CD4-positive, alpha-beta T cell treated with Interleukin-2 at 100 ng/mL for 4 hours (primary cell): Measurements from ENCODE around the gene NDUFA8.
"Not testable (repeated sequence)": the region's sequence is repeated elsewhere in the genome, so short reads cannot be mapped to it uniquely, and the experiment has no call there.

Experiments
- DNase-seq: peaks from one replicate; pipeline ENCODE4 v3.0.0-alpha.2; 2020; ENCODE audit warnings: low spot score

Gene NDUFA8

DNA sequence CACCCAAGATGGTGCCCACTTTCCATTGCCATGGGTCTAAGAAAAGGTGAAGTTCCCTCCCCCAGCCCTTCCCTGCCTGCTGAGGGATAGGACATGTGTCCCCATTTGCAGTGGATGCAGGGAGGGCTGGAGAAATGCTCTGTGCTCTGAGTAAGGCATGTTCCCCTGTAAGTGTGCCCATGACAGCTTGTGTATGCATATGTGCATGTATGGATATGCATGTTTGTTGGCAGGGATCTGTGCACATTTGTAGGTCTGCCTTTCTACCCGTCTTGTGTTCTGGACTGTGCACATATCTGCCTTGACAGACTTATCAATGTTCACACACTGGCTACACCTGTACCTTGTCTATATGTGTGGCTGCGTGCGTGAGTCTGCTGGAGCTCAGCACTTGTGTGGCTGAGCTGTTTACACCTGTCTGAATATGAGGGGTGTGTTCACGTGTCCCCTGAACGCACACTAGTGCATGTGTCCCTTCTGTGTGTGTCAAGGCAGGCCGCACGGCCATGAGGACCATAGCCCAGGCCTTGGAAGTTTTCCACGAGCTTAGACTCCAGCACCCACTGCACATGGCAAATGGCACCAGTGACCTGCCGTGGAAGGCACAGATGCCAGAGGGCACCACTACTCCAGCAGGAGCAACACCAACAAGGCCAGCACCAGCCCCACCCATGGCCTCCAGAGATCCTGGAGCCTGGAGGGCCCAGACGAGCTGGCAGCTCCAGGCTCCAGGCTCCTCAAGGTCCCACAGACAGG is 39.1 kb downstream of the NDUFA8 start:
- DNase-seq: no peak

DNA sequence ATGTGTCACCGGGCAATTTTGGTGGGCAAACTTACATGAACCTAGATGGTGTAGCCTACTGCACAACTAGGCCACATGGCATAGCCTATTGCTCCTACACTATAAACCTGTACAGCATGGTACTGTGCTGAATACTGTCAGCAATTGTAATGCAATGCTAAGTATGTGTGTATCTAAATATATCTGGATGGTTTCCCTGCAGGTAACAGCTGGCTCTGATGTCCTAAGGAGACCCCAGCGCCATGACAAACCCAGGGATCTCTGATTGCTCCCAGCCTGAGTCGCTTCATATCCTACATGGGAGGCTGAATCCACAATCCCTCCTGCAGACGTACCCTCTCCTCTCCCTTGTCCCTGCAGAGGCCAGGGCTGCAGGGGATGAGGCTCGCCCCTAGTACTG is 39.9 kb downstream of the NDUFA8 start:
- DNase-seq: no peak

DNA sequence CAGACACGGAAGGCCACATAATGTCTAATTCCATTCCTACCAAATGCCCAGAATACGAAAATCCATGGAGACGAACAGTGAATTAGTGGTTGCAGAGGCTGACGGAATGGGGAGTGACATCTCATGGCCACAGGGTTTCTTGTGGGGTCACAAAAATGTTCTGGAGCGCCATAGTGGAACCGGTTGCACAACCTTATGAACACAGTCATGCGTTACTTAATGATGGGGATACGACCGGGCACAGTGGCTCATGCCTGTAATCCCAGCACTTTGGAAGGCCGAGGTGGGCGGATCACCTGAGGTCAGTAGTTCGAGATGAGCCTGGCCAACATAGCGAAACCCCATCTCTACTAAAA is 40.4 kb downstream of the NDUFA8 start:
- DNase-seq: no peak

DNA sequence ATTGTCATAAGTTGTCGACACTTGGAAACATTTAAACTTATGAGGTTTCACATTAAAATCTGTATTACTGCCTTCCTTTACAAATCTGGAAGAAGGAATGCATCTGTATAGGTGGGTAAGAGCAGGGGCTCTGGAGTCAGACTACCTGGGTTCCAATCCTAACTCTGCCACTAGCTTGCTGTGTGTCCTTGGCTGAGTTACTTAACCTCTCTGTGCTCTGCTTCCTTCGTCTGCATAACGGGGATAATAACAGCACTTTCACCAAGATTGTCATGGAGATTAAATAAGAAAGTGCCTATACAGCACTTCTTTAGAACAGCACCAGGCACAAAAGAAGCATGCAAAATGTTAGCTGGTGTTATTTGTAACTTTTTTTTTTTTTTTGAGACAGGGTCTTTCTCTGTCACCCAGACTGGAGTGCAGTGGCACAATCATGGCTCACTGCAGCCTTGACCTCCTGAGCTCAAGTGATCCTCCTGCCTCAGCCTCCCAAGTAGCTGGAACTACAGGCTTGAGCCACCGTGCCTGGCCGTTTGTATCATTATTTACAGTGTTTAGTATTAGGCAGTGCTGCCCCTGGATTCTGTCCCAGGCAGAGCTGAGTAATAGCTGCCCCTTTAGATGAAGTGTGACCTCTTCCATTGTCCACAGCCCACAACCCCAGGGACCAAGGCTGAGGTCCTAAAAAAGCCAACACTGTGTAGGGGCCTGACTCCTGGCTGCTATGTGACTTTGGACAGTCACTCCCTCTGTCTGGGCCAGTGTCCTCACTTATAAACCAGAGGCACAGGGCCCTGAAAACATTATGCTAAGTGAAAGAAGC is 41.0 kb downstream of the NDUFA8 start:
- DNase-seq: no peak

DNA sequence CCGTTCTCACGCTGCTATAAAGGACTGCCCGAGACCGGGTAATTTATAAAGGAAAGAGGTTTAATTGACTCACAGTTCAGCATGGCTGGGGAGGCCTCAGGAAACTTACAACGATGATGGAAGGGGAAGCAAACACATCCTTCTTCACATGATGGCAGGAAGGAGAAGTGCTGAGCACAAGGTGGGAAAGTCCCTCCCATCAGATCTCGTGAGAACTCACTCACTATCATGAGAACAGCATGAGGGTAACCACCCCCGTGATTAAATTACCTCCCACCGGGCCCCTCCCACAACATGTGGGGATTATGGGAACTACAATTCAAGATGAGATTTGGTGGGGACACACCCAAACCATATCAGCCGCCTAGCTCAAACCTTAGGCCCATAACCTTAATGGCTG is 42.3 kb downstream of the NDUFA8 start:
- DNase-seq: not testable (repeated sequence)

DNA sequence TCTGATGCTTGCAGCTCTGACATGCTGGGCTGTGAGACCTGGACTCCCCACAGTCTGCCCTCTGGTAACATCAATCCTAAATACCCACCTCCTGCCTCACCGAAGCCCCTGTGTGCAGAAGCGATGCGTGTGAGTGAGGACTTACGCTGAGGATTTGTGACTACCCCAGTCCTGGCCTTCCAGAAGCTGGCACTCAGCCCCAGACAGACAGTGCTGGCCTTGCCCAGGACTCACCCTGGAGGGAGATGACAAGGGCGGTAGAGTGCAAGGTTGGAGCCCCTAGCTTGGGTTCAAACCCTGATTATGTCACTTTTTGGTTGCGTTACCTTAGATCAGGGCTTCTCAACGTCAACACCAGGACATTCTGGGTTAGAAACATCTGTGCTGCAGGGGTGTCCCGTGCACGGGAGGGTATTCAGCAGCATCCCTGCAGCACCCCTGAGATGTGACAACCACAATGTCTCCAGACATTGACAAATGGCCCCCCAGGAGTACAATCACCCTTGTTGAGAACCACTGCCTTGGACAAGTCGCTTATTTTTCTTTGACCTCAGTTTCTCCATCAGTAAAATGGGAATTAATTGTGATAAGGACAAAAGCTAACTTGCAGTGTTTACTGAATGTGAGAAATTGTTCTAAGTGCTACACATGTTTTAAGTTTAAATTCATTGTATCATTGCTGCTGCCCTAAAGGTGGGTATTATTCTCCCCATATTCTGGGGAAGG is 43.0 kb downstream of the NDUFA8 start:
- no peak for DNase-seq

DNA sequence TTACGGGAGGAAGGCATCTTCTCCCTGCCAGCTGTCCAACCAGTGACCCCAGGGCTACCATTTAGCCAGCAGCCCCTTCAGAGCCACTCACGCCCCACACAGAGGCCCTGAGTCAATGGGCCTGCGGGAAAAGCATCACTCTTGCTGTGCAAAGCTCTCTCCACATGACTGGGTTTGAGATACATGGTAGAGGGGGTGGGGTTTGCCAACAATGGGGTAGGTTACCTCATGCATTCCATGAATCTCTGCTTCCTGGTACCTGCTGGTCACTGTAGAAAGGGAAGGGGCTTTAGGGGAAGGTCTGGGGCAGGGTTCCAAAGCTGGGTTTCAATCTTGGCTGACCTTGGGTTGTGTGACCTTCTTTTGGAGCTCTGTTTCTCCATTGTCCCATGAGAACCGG is 43.5 kb downstream of the NDUFA8 start:
- DNase-seq: no peak

DNA sequence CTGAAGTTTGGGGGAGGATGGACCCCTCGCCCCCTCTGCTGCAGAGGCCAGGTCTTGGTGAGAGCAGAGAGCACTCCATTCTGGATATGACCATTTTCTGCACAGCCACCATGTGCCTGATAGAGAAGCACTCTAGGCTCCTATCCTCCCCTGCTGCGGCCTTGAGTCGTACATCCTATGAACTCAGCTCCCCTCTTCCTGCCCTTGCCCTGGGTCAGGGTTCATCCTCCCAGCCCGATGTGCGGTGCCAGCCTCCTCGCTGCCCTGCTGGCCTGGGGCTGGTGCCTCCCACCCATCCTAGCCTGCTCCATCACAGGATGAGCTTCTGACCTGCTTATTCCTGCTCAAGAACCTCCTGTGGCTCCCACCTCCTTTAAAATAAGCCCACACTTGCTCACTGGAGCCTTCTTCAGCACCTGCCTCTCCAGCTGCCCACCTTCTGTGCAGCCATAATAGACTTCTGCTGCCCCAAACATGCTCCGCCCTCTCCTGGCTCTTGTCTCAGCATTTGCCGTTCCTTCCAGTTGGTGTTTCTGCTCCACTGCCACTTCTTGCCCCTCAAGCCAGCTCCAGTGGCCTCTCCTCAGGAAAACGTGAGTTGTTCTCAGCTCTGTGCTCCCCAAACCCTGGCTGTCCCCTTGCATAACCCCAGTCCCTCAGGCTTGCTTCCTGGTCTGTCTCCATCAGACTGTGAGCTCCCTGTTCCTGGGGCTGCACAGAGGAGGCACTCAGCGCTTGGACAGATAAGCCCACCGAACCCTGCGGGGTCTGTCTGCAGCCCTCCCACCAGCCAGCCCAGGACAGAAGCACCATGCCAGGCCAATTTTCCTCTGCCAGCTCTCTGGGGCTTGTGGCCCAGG is 44.2 kb downstream of the NDUFA8 start:
- no peak for DNase-seq

DNA sequence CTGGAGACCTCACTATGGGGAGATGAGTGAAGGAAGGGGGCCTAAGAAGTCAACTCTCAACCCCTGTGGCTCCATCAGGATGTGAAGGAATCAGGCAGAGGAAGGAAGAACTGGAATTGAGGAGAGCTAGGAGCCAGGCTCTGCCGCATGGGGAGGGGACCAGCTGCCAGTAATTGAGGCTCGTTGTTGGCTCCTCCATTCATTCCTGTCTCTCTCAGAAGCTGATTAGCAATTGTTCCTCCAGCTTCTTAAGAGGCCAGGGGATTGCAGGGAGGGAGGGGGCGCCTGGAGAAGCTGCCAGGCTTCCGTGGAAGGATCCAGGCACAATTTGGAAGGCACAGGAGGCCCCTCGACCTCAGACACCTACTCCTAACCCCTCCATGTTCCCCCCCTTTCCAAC is 46.0 kb downstream of the NDUFA8 start:
- no peak for DNase-seq

DNA sequence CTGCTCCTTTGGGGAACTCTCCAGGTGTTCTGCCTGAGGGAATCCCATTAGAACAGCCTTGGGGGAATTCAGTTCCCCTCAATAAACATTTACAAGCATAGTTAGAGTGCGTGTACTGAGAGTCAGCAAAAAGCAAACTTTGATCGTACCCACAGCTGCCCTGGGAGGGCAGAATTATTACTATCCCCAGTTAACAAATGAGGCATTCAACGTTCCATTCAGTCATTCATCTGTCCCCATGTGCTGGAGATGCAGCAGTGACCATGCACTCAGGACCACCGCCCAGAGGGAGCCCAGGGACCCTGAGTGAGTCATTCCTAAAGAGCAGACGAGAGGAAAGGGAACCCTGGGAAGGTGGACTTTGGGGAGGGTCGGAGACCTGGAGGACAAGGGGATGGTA is 47.3 kb downstream of the NDUFA8 start:
- DNase-seq: no peak

DNA sequence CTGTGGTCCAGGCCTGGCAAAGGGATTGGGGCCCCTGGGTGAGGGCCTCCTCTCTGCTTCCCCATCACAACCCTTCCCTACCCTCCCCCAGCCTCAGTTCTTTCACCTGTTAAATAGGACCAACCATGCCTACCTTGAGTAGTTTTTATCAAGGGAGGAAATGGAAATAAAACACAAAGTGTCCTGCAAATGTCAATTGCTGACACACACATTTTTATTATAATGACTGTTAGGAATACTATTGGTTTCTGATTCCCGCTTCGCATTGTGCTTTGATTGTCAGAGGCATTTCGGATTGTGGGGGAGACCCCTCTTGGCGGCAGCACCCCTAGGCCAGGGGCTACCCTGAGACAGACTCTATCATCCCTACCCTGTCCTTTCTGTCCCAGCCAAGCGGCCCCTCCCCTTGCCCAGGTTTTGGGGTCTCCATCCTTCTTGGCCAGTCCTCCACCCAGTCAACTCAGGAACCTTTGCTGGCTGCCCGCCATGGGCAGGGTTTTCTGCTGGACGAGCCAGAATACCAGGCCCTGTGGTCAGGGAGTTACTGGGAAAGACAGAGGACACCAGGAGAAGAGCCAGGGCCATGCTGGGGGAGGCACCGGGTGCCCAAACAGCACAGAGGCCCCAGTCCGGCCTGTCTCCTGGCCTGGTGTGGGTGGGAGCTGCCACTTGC is 48.0 kb downstream of the NDUFA8 start:
- no peak for DNase-seq

DNA sequence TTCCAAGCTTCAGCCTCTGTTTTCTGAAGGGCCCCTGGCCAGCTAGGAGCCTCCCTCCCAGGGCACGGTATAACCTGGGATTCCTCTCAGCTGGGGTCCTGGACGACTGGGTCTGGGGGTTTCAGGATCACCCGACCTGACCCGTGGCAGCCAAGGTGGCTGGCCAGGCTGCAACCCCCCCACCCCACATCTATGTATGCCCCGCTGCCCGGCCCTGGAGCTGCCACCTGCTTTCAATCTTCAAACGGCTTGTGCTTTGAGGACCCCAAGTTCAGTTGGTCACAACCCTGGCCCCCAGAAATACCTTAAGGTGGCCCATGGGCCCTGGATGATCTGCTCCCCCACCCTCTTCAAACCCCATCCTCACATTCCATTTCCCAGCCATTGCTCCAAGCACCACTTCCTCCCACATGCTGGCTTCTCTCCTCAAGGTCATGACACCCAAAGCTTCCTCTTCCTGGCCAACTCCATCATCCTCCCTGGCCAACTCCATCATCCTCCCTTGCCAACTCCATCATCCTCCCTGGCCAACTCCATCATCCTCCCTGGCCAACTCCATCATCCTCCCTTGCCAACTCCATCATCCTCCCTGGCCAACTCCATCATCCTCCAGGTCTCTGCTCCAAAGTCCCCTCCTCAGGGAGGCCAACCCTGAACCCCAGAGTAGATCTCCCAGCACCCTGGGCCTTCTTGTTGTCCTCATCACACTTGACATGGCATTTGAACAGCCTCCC is 49.3 kb downstream of the NDUFA8 start:
- no peak for DNase-seq

DNA sequence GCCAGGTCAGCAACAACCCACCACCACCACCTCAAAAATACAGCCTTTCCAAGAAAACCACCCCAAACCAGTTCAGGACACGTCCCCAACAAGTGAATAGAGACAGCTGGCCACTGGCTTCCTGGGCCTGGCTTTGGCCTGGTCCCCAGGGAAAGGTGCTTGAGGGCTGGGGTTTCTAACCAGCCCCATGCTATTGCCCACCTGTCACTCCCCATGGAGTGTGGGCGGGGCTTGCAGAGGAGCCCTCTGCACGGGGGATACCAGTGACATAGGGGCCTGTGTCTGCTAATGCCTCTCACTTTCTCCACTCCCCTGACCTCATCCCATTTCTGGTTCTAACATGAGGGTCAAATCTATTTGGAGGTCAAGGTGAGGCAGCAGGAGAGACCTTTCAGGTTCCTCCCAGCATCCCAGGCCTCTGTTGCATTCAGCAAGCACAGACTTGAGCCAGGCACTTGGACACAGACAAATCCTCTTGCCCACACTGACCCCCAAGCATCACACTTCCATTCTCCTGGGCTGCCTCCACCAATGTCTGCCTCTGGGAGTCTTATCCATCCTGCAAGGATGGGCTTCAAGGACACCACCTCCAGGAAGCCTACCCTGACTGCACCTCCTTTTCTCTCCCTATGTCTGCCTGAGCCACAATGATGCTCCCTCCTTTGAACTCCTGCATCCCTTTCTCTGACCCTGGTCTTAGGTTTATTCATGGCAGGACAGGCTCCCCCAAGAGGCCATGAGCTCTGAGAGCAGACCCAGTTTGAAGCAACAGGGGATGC is 50.4 kb downstream of the NDUFA8 start:
- no peak for DNase-seq

DNA sequence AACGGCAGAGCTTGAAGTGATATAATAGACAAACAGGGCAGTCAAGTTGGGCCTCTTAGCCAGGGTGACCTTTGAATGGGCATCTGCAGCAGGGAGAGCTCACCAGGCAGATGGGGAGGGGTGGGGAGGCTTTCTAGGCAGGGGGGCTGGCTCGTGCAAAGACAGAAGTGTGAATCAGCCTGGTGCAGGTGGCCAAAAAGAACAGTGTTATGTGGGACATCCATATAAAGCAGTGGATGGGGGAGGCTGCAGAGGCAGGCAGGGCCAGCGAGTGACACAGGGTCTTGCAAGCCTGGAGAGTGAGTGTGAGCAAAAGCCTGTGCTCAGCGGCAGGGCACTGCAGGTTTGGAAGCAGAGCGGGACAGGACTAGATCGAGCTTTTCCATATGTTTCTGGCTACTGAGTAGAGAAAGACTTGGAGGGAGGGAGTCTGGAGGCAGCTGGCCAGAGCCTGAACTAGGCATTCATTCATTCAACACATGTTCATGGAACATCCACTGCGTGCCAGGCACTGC is 52.2 kb downstream of the NDUFA8 start:
- DNase-seq: no peak

DNA sequence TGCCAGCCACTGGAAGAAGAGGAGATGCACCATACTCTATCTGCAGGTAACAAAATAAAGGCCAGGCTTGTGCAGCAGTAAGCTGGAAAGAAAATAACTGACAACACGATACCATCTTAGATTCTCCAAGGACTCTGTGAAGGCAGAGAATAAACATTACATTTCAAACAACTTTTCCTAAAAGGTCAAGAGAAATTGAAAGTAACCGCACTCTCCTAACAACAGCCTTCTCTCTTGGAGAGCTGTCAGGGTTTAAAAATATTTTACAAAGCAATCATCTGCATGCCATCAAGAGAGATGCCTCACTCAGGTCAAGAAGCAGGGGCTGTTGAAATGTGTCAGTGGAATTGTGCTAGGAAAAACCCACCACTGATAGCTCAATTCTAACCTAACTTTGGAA is 53.0 kb downstream of the NDUFA8 start:
- no peak for DNase-seq

DNA sequence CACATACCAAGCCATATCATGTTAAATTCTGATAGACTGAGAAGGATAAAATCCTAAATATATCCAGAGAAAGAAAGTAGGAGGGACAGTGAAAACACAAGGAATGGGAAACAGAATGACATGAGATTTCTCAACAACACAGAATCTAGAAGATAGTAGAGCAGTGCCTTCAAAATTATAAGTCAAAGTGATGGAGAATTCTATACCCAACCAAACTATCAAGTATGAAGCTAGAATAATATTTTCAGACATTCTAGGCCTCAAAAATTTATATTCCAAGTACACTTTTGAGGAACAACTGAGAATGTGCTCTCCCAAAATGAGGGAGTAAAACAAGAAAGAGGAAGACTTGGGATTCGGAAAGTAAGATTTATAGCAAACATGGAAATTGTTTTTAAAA is 55.6 kb downstream of the NDUFA8 start:
- DNase-seq: no peak

DNA sequence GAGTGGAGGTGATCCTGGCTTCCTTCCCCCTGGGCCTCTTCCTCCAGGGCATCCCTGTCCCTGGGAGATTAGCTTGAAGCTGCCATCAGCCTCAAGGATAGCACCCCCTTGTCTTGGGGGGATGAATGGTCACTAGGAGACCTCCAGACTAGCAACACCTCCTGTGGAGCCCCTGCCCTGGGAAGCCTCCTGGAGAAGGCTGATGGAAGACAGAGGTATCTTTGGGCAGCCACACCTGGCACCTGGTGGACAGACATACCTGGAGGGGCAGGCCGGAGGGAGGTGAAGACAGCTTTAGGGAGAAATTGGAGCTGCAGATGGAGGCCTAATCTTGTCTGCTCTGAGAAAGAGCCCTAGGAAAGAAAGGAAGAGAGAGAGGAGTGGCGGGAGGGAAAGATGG is 57.4 kb downstream of the NDUFA8 start:
- no peak for DNase-seq

DNA sequence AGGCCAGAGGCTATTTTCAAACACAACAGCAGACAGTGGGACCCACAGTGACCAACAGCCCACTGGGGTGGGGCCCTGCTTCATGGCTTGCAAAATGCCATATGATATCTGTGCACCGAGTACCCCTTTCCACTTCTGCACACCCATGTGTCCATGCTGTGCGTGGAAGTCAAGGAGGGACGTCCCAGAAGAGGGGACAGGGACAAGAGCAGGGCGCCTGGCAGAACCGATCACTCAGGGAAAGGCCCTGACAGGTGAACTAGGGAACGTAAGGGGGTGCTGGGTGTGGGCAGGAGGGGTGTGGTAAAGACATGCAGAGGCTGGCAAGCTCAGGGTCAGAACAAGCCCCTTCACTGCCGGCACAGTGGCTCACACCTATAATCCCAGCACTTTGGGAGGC is 58.8 kb downstream of the NDUFA8 start:
- no peak for DNase-seq

DNA sequence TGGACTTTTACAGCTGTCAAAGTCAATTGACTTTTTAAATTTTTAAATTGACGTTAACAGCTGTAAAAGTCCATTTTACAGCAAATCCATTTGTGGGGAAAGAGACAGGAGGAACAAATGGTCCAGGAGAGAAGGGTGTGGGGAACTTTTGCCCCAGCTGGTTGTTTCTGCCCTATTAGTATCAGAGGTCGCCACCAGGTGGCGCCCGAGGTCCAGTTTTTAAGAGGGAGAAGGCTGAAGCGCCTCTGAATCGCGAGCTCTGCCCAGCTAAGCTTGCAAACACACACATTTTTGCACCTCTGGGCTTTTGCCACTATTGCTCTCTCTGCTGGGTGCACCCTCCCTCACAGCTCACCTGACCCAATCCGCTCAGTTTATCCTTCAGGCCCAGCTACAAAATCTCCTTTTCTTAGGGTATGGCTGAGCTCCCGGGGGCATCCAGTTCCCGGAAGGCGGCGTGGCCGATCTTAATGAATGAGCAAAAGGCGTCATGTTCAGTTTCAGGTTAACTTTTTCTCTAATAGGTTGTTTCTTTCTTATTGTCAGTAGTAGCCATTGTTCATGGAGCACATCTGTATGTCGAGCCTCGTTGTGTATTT is 60.2 kb downstream of the NDUFA8 start:
- DNase-seq: peak; percentile 78
